ENCODE results near the gene FAM98A. TPM values are rescaled to one million over a fixed set of nuclear protein-coding genes. Genes with fewer than 3 reads are reported as not detected.

Gene FAM98A
- total and polyA plus RNA-seq, 2 of the 4 experiments (the other 2 are of a cell fraction), result 113 to 131 TPM

DNA sequence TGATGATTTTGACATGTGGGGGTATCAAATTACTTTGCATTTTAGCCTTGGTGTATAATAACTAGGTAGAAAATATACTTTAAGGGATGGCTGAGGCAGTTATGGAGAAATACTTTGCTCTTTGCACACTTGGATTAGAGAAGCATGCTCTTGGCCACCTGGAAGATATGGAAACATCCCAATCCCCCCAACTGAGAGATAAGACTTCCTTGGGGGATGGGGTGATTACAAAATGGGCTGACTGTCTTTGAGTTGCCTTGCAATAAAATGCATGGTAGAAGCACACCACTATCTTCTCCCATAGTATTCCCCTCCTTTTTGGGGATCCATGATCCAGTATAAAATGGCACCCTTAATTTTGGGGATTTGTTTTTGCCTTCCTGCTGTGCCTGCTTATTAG is 15.1 kb upstream of the FAM98A start:
- Histone ChIP-seq H3K4ac (ENCODE audit: low read depth, low read length) (no peak overlapping the region), H2AK5ac (ENCODE audit: low read depth, low read length) (no peak overlapping the region), H2BK20ac (ENCODE audit: low read depth, low read length) (no peak overlapping the region), H4K20me1 (ENCODE audit: insufficient read depth, low read length) (no peaks in the 10 kb centered on the region), H3K36me3 (ENCODE audit: control insufficient read depth, insufficient read depth, low read length) (no peaks in the 10 kb centered on the region), H3K18ac (ENCODE audit: low read depth, low read length) (no peak overlapping the region), H2AK9ac (replicated peaks; ENCODE audit: low read depth, low read length, poor library complexity) (no peak overlapping the region), H3K27me3 (ENCODE audit: control insufficient read depth, insufficient read depth, low read length) (peaks cover 3% of the 10 kb centered on the region; the same call in 1 of the 2 replicates), H4K8ac (ENCODE audit: low read depth in 2 of 2, low read length in 2 of 2) (no peak overlapping the region), H3K27ac (ENCODE audit: insufficient read depth, low read length) (no peak overlapping the region), H4K5ac (ENCODE audit: low read depth, low read length) (no peak overlapping the region), H2AFZ (replicated peaks; ENCODE audit: low read length, poor library complexity) (no peak overlapping the region), H2BK15ac (ENCODE audit: low read depth, low read length) (no peak overlapping the region), H2BK5ac (ENCODE audit: low read depth, low read length, poor library complexity, severe bottlenecking) (no peak overlapping the region), H3K9me1 (ENCODE audit: insufficient read depth, low read length) (no peaks in the 10 kb centered on the region), H3K23ac (ENCODE audit: low read depth, low read length) (no peak overlapping the region), H3K79me1 (ENCODE audit: low read depth in 1 of 2, low read length in 2 of 2) (no peaks in the 10 kb centered on the region), H3K4me3 (ENCODE audit: insufficient read depth, low read depth, low read length) (no peak overlapping the region), H2BK120ac (ENCODE audit: low read depth, low read length) (no peak overlapping the region), H3K9me3 (ENCODE audit: control insufficient read depth, insufficient read depth, low read length) (no peaks in the 10 kb centered on the region), H4K91ac (ENCODE audit: insufficient read depth, low read depth, low read length) (no peak overlapping the region), H3K4me2 (ENCODE audit: low read depth, low read length) (no peak overlapping the region), H3K56ac (ENCODE audit: extremely low read depth, insufficient read depth, low read length) (no peak overlapping the region), H3K9ac (ENCODE audit: low read depth, low read length) (no peak overlapping the region), H3K14ac (replicated peaks; ENCODE audit: low read depth, low read length) (no peak overlapping the region), H3K4me1 (ENCODE audit: control insufficient read depth, insufficient read depth, low read length) (no peaks in the 10 kb centered on the region)
- TF ChIP-seq POLR2A (IDR thresholded peaks at IDR 0.05; ENCODE audit: low read depth, low read length) (no peak), FOS (IDR thresholded peaks at IDR 0.05; ENCODE audit: low read depth, low read length) (no peak), SMC3 (IDR thresholded peaks at IDR 0.05; ENCODE audit: low read depth, low read length) (no peak), RAD21 (IDR thresholded peaks at IDR 0.05; ENCODE audit: low read length) (no peak), NFE2L2 (IDR thresholded peaks at IDR 0.05; ENCODE audit: low read depth, low read length) (no peak), RFX5 (IDR thresholded peaks at IDR 0.05; ENCODE audit: low read depth, low read length) (no peak), BHLHE40 (IDR thresholded peaks at IDR 0.05; ENCODE audit: low read depth, low read length) (no peak), CHD1 (IDR thresholded peaks at IDR 0.05; ENCODE audit: low read depth, low read length) (no peak), MAFK (IDR thresholded peaks at IDR 0.05; ENCODE audit: low read depth, low read length) (no peak)
- TF ChIP-seq, protein P1, sequence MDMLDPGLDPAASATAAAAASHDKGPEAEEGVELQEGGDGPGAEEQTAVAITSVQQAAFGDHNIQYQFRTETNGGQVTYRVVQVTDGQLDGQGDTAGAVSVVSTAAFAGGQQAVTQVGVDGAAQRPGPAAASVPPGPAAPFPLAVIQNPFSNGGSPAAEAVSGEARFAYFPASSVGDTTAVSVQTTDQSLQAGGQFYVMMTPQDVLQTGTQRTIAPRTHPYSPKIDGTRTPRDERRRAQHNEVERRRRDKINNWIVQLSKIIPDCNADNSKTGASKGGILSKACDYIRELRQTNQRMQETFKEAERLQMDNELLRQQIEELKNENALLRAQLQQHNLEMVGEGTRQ (IDR thresholded peaks at IDR 0.05; ENCODE audit: low read depth, low read length), result no peak
- ATAC-seq (ENCODE audit: low read depth) (no peak), DNase-seq (no peak)
- no TSS peak for BruUV-seq (replicated peaks)
- CTCF ChIA-PET, result interaction anchor here (0.6 kb wide), 1 partner anchor 223 kb away, joined by 3 read pairs; no protein-coding TSS in a partner anchor
- dilution Hi-C loops (cut with HindIII; ENCODE audit: low sequenced_read_pairs, unreplicated experiment) (no loop called here), intact Hi-C loops (cut with micrococcal nuclease) (no loop called here), in situ Hi-C loops (cut with MboI; ENCODE audit: low sequenced_read_pairs) (no loop called here)
- POLR2A ChIA-PET (ENCODE audit: unreplicated experiment), result interaction anchor here (0.6 kb wide), 1 partner anchor 80 kb away, joined by 10 read pairs; no protein-coding TSS in a partner anchor

All from IMR-90 (cell line).